ENCODE results near the gene FAM114A1. TPM values are rescaled to one million over a fixed set of nuclear protein-coding genes. Genes with fewer than 3 reads are reported as not detected.

The FAM114A1 gene
- 263 and 378 TPM in 2 replicates for total RNA-seq (ENCODE audit: low replicate concordance)

GRCh38 chr4:38867478-38868058, at the start of gene FAM114A1:
Gene FAM114A1 (plus strand): TSS chr4:38867806. CDS start chr4:38878079, 10,273 bp downstream.
- peak; percentile 76 for DNase-seq (ENCODE audit: low read depth)
- H3K4me3 ChIP-seq (ENCODE audit: low read depth, low read length), result peak within 1 kb of the TSS; percentile 89
- no peak for TF ChIP-seq CTCF (IDR thresholded peaks at IDR 0.05; ENCODE audit: insufficient read depth, low read length)

GRCh38 chr4:38818441-38818976, 49.1 kb upstream of the FAM114A1 start:
- no peak for TF ChIP-seq CTCF (IDR thresholded peaks at IDR 0.05; ENCODE audit: insufficient read depth, low read length)
- DNase-seq (ENCODE audit: low read depth), result no peak
- H3K4me3 ChIP-seq (ENCODE audit: low read depth, low read length), result no peak overlapping the region

- TF ChIP-seq CTCF (IDR thresholded peaks at IDR 0.05; ENCODE audit: insufficient read depth, low read length), result no peak
- no peak for DNase-seq (ENCODE audit: low read depth)
Measured at GRCh38 chr4:38819569-38819968, 48.0 kb upstream of the FAM114A1 start.

GRCh38 chr4:38820329-38821061, 47.1 kb upstream of the FAM114A1 start:
- TF ChIP-seq CTCF (IDR thresholded peaks at IDR 0.05; ENCODE audit: insufficient read depth, low read length), result no peak
- H3K4me3 ChIP-seq (ENCODE audit: low read depth, low read length), result no peak overlapping the region
- DNase-seq (ENCODE audit: low read depth), result no peak

More at GRCh38 chr4:38819569-38819968, 48.0 kb upstream of the FAM114A1 start:
- no peak overlapping the region for H3K4me3 ChIP-seq (ENCODE audit: low read depth, low read length)

- no peak for DNase-seq (ENCODE audit: low read depth)
- no peak overlapping the region for H3K4me3 ChIP-seq (ENCODE audit: low read depth, low read length)
- no peak for TF ChIP-seq CTCF (IDR thresholded peaks at IDR 0.05; ENCODE audit: insufficient read depth, low read length)
Measured at GRCh38 chr4:38821739-38822138, 45.9 kb upstream of the FAM114A1 start.

GRCh38 chr4:38822748-38823303, 44.8 kb upstream of the FAM114A1 start:
- H3K4me3 ChIP-seq (ENCODE audit: low read depth, low read length), result no peak overlapping the region
- DNase-seq (ENCODE audit: low read depth), result no peak
- TF ChIP-seq CTCF (IDR thresholded peaks at IDR 0.05; ENCODE audit: insufficient read depth, low read length), result no peak
